HG03469 (cell line): ENCODE data around the gene EIF4E.
"Not testable (repeated sequence)": the region's sequence is repeated elsewhere in the genome, so short reads cannot be mapped to it uniquely, and the experiment has no call there.

ENCODE experiments used
- ATAC-seq: cut with Tn5 transposase; IDR thresholded peaks from one replicate; pipeline ENCODE4 v1.9.1; 2021; ENCODE audit warnings: mild to moderate bottlenecking, moderate library complexity, moderate number of reproducible peaks; ENCODE audit not compliant: unreplicated experiment

Gene EIF4E

GRCh38 chr4:98886382-98886781 is 42.6 kb downstream of the EIF4E start:
- ATAC-seq: not testable (repeated sequence)

GRCh38 chr4:98880884-98881283 is 48.0 kb downstream of the EIF4E start:
- not testable (repeated sequence) for ATAC-seq

GRCh38 chr4:98879515-98879914 is 49.4 kb downstream of the EIF4E start:
- no peak for ATAC-seq

DNA sequence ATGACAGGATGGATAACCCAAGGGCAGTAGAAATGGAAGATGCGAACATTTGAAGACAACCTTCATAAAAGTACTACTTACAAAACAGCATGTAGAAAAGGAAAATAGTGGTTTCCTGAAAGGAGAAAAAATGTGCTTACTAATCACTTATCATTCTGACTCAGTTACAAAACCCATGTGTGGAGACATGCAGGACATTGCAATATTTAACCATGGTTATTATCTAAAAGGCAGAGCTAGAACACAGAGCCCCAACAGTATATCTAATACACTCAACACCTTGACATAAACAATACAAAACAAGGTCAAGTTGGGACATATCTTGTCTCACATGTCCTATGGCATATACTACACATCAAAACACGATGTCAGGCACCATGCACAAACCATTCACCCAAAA is 55.9 kb downstream of the EIF4E start:
- no peak for ATAC-seq

DNA sequence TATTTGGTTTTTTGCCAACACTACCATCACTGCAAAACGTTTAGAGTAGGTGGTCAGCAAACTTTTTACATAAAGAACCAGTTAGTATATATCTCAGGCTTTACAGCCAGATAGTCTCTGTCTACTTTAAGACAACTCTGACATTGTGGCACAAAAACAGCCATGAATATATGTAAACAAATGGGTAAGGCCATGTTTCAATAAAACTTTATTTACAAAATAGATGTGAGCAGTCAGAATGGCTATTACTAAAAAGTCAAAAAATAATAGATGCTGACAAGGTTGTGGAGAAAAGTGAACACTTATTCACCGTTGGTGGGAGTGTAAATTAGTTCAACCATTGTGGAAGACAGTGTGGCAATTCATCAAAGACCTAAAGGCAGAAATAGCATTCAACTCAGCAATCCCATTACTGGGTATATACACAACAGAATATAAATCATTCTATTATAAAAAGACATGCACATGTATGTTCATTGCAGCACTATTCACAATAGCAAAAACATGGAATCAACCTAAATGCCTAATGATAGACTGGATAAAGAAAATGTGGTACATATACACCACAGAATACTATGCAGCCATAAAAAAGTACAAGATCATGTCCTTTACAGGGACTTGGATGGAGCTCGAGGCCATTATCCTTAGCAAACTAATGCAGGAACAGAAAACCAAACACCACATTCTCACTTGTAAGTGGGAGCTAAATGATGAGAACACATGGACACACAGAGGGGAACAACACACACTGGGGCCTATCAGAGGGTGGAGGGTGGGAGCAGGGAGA is 56.6 kb downstream of the EIF4E start:
- not testable (repeated sequence) for ATAC-seq

DNA sequence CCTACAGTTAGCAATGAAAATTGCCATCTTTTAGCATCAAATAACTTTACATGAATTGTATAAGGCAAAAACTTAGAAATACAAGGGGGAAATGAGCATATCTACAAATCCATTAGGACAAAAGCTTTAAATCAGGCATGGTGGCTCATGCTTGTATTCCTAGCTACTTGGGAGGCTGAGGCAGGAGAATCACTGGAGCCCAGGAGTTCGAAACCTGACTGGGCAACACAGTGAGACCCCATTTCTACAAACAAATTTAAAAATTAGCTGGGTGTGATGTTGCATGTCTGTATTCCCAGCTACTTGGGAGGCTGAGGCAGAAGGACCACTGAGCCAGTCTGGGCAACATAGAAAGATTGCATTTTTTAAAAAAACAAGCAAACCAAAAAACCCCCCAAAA is 61.3 kb downstream of the EIF4E start:
- no peak for ATAC-seq

DNA sequence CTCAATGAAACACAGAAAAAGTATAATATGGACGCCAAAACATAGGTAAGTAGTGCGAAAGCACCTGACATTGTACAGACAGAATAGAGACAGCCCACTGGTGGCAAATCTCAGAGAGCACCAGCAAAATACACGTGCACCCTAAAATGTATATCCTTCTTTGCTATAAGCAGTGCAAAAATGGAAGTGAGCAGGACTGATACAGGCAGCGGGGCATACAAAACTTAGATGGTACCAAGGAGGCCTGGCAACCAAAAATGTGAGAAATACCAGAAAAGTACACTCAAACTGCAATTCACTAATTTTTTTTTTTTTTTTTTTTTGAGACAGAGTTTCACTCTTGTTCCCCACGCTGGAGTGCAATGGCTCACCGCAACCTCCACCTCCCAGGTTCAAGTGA is 63.9 kb downstream of the EIF4E start:
- ATAC-seq: no peak

DNA sequence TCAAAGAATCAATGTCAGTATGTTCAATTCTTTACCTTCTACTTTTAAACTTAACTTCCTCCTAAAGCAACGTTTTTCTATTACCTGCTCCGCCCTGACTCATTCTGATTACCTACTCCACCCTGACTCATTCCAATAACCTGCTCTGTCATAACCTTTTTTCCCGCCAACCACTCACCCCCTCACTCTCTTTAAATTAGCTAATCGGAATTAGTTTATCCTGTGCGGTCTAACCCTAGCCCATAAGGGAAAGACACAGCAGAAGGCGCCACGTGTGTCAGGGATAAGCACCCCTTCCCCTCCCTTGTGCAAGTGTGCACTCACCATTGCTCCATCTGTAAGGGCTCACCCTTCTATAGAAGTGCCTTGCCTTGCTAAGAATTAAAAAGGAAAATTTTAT is 64.4 kb downstream of the EIF4E start:
- no peak for ATAC-seq

- ATAC-seq: no peak
Observed at GRCh38 chr4:98862371-98862770, 66.6 kb downstream of the EIF4E start.

GRCh38 chr4:98861100-98861884 is 67.6 kb downstream of the EIF4E start:
- ATAC-seq: no peak

DNA sequence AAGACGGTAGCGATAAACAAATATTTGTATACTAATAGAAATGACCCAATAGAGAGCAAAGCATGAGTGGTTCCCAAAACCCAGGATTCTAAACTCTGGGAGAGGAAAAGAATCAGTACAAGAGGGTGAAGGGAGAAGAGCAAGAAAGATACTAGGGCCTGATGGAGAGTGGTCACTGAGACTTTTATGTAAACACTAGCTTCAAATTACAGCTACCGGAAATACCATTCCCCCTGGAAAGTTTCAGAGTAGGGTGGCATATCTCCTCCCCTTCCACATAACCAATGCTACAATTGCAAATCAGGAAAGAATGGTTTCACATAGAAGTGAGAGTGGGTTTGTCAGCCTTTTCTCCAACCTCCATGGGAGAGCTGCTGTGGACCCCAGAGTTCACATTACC is 77.1 kb downstream of the EIF4E start:
- no peak for ATAC-seq

GRCh38 chr4:98850937-98851336 is 78.0 kb downstream of the EIF4E start:
- no peak for ATAC-seq

- no peak for ATAC-seq
Observed at GRCh38 chr4:98848448-98848847, 80.5 kb downstream of the EIF4E start.

DNA sequence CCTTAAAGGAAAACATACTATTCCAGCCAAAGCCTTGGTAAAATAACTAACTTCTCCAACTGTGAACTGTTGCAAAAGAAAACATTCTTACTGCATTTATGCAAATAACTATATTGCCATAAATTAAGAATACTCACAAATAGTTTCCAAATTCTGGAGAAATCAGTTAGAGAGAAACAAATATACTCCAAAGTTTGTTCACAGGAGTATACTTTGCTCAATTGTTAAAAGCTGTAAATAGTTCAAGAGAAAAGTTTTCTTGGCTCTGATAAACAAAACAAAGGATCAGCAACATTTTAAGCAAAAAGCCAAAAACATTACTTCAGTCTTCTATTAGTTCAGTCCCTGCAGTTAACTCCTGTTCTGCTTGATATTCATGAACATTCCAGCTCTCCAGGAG is 83.0 kb downstream of the EIF4E start:
- no peak for ATAC-seq

DNA sequence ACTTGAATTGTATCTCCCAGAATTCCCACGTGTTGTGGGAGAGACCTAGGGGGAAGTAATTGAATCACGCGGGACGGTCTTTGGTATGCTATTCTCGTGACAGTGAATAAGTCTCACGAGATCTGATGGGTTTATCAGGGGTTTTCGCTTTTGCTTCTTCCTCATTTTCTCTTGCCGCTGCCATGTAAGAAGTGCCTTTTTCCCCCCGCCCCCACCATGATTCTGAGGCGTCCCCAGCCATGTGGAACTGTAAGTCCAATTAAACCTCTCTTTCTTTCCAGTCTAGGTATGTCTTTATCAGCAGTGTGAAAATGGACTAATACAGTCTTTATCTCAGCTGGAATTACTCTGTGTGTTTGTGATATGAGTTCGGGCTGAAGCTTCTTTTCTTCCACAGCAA is 86.0 kb downstream of the EIF4E start:
- ATAC-seq: not testable (repeated sequence)

DNA sequence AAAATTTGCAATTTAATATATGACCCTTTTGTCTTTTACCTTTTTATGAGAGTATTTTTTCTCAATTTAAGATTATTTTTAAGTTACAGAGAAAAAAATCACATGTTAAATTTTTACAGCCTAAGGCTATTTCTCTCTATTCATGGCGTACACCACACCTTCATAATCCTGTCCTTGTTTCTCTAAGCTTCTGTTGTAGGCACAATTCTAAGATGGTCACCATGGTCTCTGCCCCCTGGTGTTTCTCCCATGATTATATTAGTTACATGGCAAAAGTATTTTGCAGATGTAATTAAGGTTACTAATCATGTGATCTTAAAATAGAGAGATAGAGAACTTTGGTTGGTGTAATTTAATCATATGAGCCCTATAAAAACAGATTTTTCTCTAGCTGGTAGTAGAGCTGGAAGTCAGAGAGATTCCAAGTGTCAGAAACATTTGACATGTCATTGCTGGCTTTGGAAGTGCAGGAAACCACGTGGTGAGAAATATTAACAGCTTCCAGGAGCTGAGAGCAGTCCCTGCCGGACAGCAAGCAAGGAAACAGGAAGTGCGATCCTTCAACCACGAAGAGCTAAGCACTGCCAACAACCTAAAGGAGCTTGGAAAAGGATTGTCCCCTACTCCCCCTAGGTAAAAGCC is 89.8 kb downstream of the EIF4E start:
- ATAC-seq: no peak

GRCh38 chr4:98838531-98838930 is 90.4 kb downstream of the EIF4E start:
- no peak for ATAC-seq

DNA sequence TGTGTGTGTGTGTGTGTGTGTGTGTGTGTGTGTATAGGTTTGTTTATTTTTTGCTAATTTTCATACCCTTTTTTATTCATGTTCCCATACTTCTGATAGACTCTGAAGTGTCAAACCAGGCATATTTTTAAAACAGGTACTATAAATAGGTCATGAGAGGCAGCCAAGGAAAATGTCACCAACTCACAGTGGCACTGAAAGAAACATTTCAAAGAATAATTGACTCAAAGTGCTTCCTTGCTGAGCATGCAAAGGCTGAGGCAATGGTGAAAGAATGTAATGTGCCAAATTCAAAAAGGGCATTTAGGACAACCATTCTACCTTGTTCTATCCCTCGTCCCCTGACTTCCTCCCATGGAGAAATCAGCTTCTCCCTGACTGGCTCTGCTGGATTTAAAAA is 95.5 kb downstream of the EIF4E start:
- no peak for ATAC-seq

- not testable (repeated sequence) for ATAC-seq
Observed at GRCh38 chr4:98831036-98831435, 97.9 kb downstream of the EIF4E start.
